ENCODE measurements around the gene PCDHGA2. TPM values are rescaled to one million over a fixed set of nuclear protein-coding genes. Genes with fewer than 3 reads are reported as not detected.

Gene PCDHGA2
- total and polyA plus RNA-seq, 5 donors, result 2.2 to 9.4 (median 7.0) TPM

- H3K4me3 ChIP-seq (ENCODE audit: low read length), result peak within 1 kb of the TSS; percentile 45
- peak; percentile 44 to 60 for ATAC-seq
- H3K27me3 ChIP-seq (ENCODE audit: control insufficient read depth, insufficient read depth), result no peaks in the 10 kb centered on the region
- no peaks in the 10 kb centered on the region for H3K4me1 ChIP-seq (ENCODE audit: control insufficient read depth, insufficient read depth, low read length)
- intact Hi-C loops (cut with DNase I), result no loop called here
- peaks cover 13% of the 10 kb centered on the region for H3K9me3 ChIP-seq (ENCODE audit: control insufficient read depth, low read length)
- WGBS, result 20% methylated on average over 29 of the region's 29 CpGs
- no peak within 1 kb of the TSS for H3K27ac ChIP-seq (ENCODE audit: low read length)
- peak in 2 of 3 donors; percentile 65 to 71 for DNase-seq
Observed at GRCh38 chr5:141349917-141350619, 11.5 kb downstream of the PCDHGA2 start, which contains the start of gene PCDHGB1. Gene PCDHGB1, plus strand, starts transcription at chr5:141350099. Its CDS starts 162 bp downstream, at chr5:141350261.

- no peaks in the 10 kb centered on the region for H3K27me3 ChIP-seq (ENCODE audit: control insufficient read depth, insufficient read depth)
- no peak overlapping the region for H3K27ac ChIP-seq (ENCODE audit: low read length)
- ATAC-seq, result no peak
- 24% methylated on average over 34 of the region's 36 CpGs for WGBS
- intact Hi-C loops (cut with DNase I), result no loop called here
- H3K4me1 ChIP-seq (ENCODE audit: control insufficient read depth, insufficient read depth, low read length), result no peaks in the 10 kb centered on the region
- DNase-seq, result no peak
- H3K9me3 ChIP-seq (ENCODE audit: control insufficient read depth, low read length), result peaks cover 7% of the 10 kb centered on the region
- H3K4me3 ChIP-seq (ENCODE audit: low read length), result no peak overlapping the region
Observed at GRCh38 chr5:141351591-141351990, 13.0 kb downstream of the PCDHGA2 start.

GRCh38 chr5:141354900-141355469 is 16.4 kb downstream of the PCDHGA2 start, which contains the start of gene PCDHGA4:
Gene PCDHGA4, plus strand, starts transcription at chr5:141355021. Its CDS starts 87 bp downstream, at chr5:141355108.
- DNase-seq, result no peak
- Histone ChIP-seq H3K4me1 (ENCODE audit: control insufficient read depth, insufficient read depth, low read length) (no peaks in the 10 kb centered on the region), H3K27ac (ENCODE audit: low read length) (no peak within 1 kb of the TSS), H3K9me3 (ENCODE audit: control insufficient read depth, low read length) (peaks cover 9% of the 10 kb centered on the region), H3K27me3 (ENCODE audit: control insufficient read depth, insufficient read depth) (no peaks in the 10 kb centered on the region), H3K4me3 (ENCODE audit: low read length) (peak within 1 kb of the TSS; percentile 44)
- ATAC-seq, result no peak
- WGBS, result 17% methylated on average over 29 of the region's 29 CpGs
- intact Hi-C loops (cut with DNase I), result no loop called here

GRCh38 chr5:141355641-141356040 is 17.1 kb downstream of the PCDHGA2 start:
- Histone ChIP-seq H3K27me3 (ENCODE audit: control insufficient read depth, insufficient read depth) (no peaks in the 10 kb centered on the region), H3K27ac (ENCODE audit: low read length) (no peak overlapping the region), H3K9me3 (ENCODE audit: control insufficient read depth, low read length) (peaks cover 11% of the 10 kb centered on the region), H3K4me1 (ENCODE audit: control insufficient read depth, insufficient read depth, low read length) (no peaks in the 10 kb centered on the region), H3K4me3 (ENCODE audit: low read length) (no peak overlapping the region)
- ATAC-seq (no peak), DNase-seq (no peak)
- 47% methylated on average over 24 of the region's 24 CpGs for WGBS
- intact Hi-C loops (cut with DNase I), result no loop called here

- 70% methylated on average over 5 of the region's 5 CpGs for WGBS
- Histone ChIP-seq H3K9me3 (ENCODE audit: control insufficient read depth, low read length) (peaks cover 11% of the 10 kb centered on the region), H3K27ac (ENCODE audit: low read length) (no peak overlapping the region), H3K4me3 (ENCODE audit: low read length) (no peak overlapping the region), H3K4me1 (ENCODE audit: control insufficient read depth, insufficient read depth, low read length) (no peaks in the 10 kb centered on the region), H3K27me3 (ENCODE audit: control insufficient read depth, insufficient read depth) (no peaks in the 10 kb centered on the region)
- ATAC-seq, result no peak
- DNase-seq, result no peak
- intact Hi-C loops (cut with DNase I), result no loop called here
Observed at GRCh38 chr5:141356133-141356532, 17.6 kb downstream of the PCDHGA2 start.

- no peak for DNase-seq
- Histone ChIP-seq H3K9me3 (ENCODE audit: control insufficient read depth, low read length) (peaks cover 8% of the 10 kb centered on the region), H3K27me3 (ENCODE audit: control insufficient read depth, insufficient read depth) (no peaks in the 10 kb centered on the region), H3K4me3 (ENCODE audit: low read length) (no peak overlapping the region), H3K27ac (ENCODE audit: low read length) (no peak overlapping the region), H3K4me1 (ENCODE audit: control insufficient read depth, insufficient read depth, low read length) (no peaks in the 10 kb centered on the region)
- no peak for ATAC-seq
- intact Hi-C loops (cut with DNase I), result no loop called here
- WGBS, result 40% methylated on average over 19 of the region's 19 CpGs
Observed at GRCh38 chr5:141356950-141357349, 18.4 kb downstream of the PCDHGA2 start.

GRCh38 chr5:141359790-141360426 is 21.3 kb downstream of the PCDHGA2 start, which contains the start of gene PCDHGB2:
Gene PCDHGB2, plus strand, starts transcription at chr5:141359994. Its CDS starts 142 bp downstream, at chr5:141360136.
- Histone ChIP-seq H3K27ac (ENCODE audit: low read length) (no peak within 1 kb of the TSS), H3K4me1 (ENCODE audit: control insufficient read depth, insufficient read depth, low read length) (no peaks in the 10 kb centered on the region), H3K27me3 (ENCODE audit: control insufficient read depth, insufficient read depth) (no peaks in the 10 kb centered on the region), H3K4me3 (ENCODE audit: low read length) (peak within 1 kb of the TSS; percentile 62), H3K9me3 (ENCODE audit: control insufficient read depth, low read length) (peaks cover 16% of the 10 kb centered on the region)
- whole genome bisulfite sequencing, result 13% methylated on average over 24 of the region's 24 CpGs
- peak in 1 of 3 donors; percentile 33 for DNase-seq
- intact Hi-C loops (cut with DNase I), result no loop called here
- ATAC-seq, result no peak

- 32% methylated on average over 15 of the region's 15 CpGs for WGBS
- Histone ChIP-seq H3K4me1 (ENCODE audit: control insufficient read depth, insufficient read depth, low read length) (no peaks in the 10 kb centered on the region), H3K4me3 (ENCODE audit: low read length) (no peak overlapping the region), H3K27me3 (ENCODE audit: control insufficient read depth, insufficient read depth) (no peaks in the 10 kb centered on the region), H3K27ac (ENCODE audit: low read length) (no peak overlapping the region), H3K9me3 (ENCODE audit: control insufficient read depth, low read length) (peaks cover 21% of the 10 kb centered on the region)
- no peak for DNase-seq
- ATAC-seq, result no peak
- intact Hi-C loops (cut with DNase I), result no loop called here
Observed at GRCh38 chr5:141360685-141361084, 22.1 kb downstream of the PCDHGA2 start.

- Histone ChIP-seq H3K9me3 (ENCODE audit: control insufficient read depth, low read length) (peaks cover 25% of the 10 kb centered on the region), H3K4me1 (ENCODE audit: control insufficient read depth, insufficient read depth, low read length) (no peaks in the 10 kb centered on the region), H3K27me3 (ENCODE audit: control insufficient read depth, insufficient read depth) (no peaks in the 10 kb centered on the region), H3K27ac (ENCODE audit: low read length) (no peak overlapping the region), H3K4me3 (ENCODE audit: low read length) (no peak overlapping the region)
- no peak for ATAC-seq
- no peak for DNase-seq
- intact Hi-C loops (cut with DNase I), result no loop called here
Observed at GRCh38 chr5:141362719-141363118, 24.2 kb downstream of the PCDHGA2 start.

- Histone ChIP-seq H3K9me3 (ENCODE audit: control insufficient read depth, low read length) (peaks cover 25% of the 10 kb centered on the region), H3K4me3 (ENCODE audit: low read length) (peak within 1 kb of the TSS; percentile 21), H3K27me3 (ENCODE audit: control insufficient read depth, insufficient read depth) (no peaks in the 10 kb centered on the region), H3K27ac (ENCODE audit: low read length) (no peak within 1 kb of the TSS), H3K4me1 (ENCODE audit: control insufficient read depth, insufficient read depth, low read length) (no peaks in the 10 kb centered on the region)
- 14% methylated on average over 34 of the region's 34 CpGs for WGBS
- peak in 1 of 2 donors; percentile 37 for ATAC-seq
- DNase-seq, result no peak
- intact Hi-C loops (cut with DNase I), result no loop called here
Observed at GRCh38 chr5:141363952-141364660, 25.5 kb downstream of the PCDHGA2 start, which contains the start of gene PCDHGA5. Gene PCDHGA5, plus strand, starts transcription at chr5:141364162. Its CDS starts 169 bp downstream, at chr5:141364331.

All from right cardiac atrium (tissue), 5 donors.